Esophagus muscularis mucosa (tissue), 4 donors: ENCODE results near the gene MYO7B.

Source experiments
- EP300 ChIP-seq: sonication (generic); formaldehyde crosslinking; IDR thresholded peaks from one replicate; pipeline ENCODE4 v1.6.1; 2017; ENCODE audit warnings: antibody characterized with exemption
- POLR2A ChIP-seq: fragments of 450-650 bp; IDR thresholded peaks from one replicate; pipeline ENCODE4 v1.6.1; 2017; ENCODE audit warnings: antibody characterized with exemption, moderate library complexity, mild to moderate bottlenecking, low read depth
- TF ChIP-seq, protein P1 (sequence below), 3 experiments: fragments of 200-600 bp in 2 of 3; fragments of 450-650 bp in 1 of 3; sonication (generic) in 2 of 3; IDR thresholded peaks; one replicate each; pipeline ENCODE4 v1.5.1; 2017 to 2019; ENCODE audit warnings: antibody characterized with exemption in 3 of 3, mild to moderate bottlenecking in 2 of 3, moderate library complexity in 1 of 3

DNA sequence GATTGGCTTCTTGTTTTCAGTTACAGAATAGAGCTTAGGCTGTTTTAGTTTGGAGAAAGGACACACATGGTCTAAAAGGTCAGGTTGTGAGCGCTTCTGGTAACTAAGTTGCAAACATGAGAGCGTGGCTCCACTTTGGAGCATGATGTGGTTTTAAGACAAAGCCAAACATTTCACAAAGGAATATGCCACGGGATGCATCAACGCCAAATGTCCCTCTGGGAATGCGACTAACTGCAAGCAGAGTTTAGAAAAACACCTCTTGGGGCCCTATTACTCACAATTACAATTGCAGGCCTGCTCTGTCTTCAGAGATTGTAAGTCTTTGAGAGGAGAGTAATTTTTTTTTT, 25.4 kb downstream of the MYO7B start:
- TF ChIP-seq POLR2A (no peak), EP300 (no peak)
- TF ChIP-seq, protein P1, sequence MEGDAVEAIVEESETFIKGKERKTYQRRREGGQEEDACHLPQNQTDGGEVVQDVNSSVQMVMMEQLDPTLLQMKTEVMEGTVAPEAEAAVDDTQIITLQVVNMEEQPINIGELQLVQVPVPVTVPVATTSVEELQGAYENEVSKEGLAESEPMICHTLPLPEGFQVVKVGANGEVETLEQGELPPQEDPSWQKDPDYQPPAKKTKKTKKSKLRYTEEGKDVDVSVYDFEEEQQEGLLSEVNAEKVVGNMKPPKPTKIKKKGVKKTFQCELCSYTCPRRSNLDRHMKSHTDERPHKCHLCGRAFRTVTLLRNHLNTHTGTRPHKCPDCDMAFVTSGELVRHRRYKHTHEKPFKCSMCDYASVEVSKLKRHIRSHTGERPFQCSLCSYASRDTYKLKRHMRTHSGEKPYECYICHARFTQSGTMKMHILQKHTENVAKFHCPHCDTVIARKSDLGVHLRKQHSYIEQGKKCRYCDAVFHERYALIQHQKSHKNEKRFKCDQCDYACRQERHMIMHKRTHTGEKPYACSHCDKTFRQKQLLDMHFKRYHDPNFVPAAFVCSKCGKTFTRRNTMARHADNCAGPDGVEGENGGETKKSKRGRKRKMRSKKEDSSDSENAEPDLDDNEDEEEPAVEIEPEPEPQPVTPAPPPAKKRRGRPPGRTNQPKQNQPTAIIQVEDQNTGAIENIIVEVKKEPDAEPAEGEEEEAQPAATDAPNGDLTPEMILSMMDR (IDR thresholded peaks at IDR 0.05) = no peak
